ENCODE results near the gene ACKR1.

ACKR1 gene, protein sequence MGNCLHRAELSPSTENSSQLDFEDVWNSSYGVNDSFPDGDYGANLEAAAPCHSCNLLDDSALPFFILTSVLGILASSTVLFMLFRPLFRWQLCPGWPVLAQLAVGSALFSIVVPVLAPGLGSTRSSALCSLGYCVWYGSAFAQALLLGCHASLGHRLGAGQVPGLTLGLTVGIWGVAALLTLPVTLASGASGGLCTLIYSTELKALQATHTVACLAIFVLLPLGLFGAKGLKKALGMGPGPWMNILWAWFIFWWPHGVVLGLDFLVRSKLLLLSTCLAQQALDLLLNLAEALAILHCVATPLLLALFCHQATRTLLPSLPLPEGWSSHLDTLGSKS

DNA sequence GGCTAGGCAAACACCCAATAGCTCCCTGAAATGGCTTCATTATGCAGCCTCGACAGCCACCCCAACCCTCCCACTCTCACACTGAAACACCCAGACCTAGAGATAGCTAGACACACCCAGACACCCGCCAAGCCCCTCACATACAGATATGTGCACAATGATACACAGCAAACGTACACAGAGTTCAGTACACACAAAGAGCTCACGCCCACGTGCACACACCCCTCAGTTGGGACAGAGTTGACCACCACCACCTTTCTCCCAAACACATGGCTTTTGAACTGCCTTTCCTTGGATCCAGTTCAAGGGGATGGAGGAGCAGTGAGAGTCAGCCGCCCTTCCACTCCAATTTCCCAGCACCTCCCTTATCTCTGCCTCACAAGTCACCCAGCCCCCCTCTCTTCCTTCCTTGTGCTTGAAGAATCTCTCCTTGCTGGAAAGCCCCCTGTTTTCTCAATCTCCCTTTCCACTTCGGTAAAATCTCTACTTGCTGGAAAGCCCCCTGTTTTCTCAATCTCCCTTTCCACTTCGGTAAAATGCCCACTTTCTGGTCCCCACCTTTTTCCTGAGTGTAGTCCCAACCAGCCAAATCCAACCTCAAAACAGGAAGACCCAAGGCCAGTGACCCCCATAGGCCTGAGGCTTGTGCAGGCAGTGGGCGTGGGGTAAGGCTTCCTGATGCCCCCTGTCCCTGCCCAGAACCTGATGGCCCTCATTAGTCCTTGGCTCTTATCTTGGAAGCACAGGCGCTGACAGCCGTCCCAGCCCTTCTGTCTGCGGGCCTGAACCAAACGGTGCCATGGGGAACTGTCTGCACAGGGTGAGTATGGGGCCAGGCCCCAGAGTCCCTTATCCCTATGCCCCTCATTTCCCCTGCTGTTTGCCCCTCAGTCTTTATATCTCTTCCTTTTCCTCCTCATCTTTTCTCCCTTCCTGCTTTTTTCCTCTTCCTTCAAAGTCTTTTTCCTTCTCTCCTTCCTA is at the start of gene ACKR1:
Gene ACKR1 (plus strand): TSS at position 715 of the 981 bp plus-strand sequence. CDS start 85 bp downstream, at position 800.
- DNase-seq = no peak

DNA sequence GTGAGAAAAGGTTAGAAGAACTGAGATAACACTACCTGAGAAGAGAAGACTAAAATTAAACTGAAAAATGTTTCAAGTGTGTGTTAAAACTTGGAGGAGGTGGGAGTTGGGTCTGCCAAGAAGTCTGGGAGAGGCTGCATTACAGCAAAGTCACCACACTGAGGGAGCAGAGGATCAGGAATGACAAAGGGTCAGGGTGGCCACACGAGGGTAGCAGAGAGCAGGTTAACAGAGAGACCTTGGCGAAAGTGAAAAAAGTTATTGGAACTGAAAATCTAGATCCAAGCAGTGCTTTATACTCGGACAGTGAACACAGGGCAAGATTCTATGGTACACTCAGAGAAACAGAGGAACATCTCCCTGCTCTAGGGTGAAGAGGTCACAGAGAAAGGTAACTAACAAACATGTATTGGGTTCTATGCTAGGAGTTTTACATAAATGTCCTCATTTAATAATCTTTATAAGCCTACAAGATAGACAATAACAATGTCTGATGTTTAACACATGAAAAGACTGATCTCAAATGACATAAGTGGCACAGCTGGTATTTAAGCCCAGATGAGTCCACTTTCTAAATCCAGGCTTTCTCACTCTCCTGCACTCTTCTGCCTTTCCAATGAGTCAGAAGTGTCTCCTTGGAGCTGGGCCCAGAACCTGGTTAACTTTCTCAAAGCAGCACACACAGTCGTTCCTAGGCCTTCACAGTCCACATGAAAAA is 43.5 kb upstream of the ACKR1 start:
- peak; percentile 85 for DNase-seq

DNA sequence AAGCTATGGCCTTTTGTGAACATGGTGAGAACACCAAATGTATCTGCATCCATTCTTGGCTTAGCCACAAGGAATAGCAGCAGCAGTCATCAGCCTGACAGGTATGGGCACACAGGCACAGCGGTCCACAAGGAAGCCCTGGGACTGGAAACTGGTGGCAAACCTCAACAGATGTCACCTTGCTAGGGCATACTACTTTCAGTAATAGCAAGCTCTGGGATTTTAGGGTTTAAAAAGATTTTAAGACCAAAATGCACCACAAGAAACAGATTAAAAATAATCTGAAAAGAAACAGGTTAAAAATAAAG is 43.0 kb upstream of the ACKR1 start:
- DNase-seq = no peak

DNA sequence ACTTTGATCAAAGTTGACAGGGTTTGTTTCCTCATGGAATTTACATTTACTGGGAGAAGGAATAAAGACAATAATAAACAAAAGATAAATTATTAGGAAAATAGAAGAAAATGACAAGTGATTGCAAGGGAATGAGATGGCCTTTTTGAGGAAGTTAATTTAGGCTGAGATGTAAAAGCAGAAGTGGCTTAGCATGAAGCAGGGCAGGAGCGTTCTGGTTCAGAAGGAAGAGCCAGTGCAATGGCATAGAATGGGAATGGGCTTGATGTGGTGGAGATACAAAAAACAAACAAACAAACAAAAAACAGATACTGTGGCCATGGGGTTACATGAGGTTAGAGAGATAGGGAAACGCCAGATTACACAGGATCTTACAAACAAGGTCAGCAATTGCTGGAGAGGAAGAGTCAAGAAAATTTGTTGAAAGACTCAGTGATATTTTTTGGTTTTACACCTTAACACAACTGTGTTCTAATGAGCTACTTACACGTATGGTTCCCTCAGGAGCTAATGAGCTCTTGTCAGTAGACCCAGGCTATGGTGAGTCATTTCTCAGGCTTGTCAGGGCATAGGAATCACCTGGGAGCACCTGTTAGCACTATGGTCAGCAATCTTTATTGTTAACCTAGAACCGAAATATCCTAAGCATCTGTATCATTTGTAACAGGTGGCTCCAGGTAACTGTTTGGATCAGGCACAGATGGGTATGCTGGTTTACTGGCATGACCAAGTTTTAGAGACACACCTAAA is 42.0 kb upstream of the ACKR1 start:
- no peak for DNase-seq

DNA sequence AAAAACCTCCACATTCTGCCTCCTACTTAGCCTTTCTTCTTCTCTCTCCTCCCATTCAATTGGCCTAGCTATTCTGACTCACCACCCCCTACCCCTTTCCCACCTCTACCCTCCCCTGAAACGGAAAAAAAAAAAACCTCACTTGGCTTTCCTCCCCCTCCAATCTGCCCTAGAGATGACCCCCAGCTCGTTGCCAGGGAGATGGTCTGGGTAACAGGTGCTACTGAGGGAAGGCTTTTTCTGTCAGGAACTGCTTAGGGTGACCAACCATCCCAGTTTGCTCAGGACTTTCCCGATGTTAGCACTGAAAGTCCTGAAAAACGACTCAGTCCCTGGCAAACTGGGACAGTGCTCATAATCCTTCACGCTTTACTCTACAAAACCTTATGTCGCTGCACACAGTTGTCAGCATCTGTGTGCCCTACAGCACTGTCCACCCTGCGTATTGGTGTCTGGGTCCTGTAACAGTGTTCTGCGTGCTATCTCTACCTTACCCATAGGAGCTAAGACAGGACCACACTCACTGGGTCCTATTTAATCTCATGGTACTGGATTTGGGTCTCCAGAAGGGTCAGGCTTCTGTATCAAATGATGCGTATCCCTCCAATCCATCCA is 41.0 kb upstream of the ACKR1 start:
- no peak for DNase-seq

DNA sequence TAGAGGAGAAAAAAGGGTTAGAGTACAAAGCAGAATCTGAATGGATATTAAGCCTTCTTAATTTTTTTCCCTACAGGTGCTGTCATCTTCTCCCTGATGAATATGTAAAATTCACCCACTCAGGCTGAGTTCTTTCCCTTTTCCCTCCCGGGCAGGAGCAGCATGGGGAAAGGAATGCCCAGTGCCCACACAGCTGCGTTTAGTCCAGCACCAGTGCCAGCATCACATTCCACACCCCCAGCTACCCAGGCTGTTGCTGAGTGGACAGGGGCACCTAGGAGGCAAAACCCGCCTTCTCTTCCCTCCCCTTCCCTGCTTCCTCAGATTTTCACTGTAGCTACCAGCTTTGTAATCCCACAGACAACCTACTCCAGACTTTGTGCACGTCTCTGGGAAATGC is 36.6 kb upstream of the ACKR1 start:
- DNase-seq = no peak

DNA sequence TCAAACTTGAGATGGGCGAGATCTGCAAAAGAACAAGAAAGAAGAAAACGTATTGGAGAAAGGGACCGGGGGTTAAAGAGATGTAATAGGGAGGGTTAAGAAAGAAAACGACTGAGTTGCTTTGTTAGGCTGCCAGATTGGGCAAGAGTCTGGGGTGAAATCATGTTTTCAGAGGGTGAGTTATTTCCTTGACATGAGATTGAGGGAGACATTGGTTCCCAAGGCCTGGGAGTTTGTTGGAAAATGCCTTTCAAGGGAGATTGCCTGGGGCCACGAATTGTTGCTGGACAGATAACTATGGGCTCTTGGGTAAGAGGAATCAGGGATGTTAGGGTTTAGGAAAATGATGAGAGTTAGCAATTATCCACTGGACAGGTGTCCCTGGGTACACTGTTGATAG is 34.0 kb upstream of the ACKR1 start:
- no peak for DNase-seq

DNA sequence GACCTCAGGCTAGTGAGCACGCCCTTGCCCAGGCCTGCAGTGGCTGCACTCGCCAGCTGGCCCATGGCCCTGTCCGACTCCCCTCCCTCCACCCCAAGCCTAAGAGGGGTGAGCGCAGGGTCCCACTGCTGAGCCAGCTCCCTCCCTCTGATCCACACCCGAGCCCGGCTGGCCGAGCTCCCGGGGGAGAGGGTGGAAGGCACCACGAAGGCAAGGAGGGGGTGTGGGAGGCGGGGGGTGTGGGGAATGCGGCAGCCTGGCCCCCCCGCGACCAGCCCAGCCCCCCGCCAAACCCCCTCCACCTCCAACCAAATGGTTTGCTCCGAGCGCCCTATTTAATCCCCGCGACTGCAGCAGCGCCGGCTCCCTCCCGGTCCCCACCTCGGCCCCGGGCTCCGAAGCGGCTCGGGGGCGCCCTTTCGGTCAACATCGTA is 33.4 kb upstream of the ACKR1 start, which contains the start of gene CADM3:
Gene CADM3 (plus strand): TSS at position 362 of the 434 bp plus-strand sequence. CDS start 151 bp downstream, outside the sequence.
- no peak for DNase-seq

DNA sequence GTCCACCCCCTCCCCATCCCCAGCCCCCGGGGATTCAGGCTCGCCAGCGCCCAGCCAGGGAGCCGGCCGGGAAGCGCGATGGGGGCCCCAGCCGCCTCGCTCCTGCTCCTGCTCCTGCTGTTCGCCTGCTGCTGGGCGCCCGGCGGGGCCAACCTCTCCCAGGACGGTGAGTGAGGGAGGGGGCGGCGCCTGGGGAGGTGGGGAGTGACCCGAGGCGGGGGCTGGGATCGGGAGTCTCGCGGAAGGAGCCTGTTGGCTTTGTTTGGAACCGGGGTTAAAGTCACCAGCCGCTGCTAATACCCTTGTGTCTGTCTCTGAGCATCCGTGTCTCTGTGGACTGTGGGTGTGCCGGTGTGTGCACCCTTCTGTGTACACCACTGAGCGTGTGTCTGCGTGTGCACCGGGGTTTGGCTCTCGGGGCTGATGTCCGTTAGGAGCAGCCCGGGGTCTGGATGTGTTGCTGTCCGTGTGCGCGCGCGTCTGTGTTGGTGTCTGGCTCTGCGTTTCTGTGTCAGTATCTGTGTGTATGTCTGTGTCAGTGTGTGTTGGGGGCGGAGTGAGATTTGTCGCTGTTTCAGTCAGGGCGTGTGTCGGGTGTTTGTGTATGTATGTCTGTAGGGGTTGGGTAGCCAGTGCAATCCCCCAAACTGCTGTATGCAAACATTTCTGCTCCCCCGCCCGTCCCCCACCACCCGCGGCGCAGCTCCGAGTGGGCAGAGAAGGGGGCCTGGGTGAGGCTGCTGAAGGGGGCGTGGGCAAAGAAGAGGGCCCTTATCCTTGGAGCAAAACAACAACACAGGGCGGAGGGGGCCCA is 32.8 kb upstream of the ACKR1 start:
- DNase-seq = no peak

DNA sequence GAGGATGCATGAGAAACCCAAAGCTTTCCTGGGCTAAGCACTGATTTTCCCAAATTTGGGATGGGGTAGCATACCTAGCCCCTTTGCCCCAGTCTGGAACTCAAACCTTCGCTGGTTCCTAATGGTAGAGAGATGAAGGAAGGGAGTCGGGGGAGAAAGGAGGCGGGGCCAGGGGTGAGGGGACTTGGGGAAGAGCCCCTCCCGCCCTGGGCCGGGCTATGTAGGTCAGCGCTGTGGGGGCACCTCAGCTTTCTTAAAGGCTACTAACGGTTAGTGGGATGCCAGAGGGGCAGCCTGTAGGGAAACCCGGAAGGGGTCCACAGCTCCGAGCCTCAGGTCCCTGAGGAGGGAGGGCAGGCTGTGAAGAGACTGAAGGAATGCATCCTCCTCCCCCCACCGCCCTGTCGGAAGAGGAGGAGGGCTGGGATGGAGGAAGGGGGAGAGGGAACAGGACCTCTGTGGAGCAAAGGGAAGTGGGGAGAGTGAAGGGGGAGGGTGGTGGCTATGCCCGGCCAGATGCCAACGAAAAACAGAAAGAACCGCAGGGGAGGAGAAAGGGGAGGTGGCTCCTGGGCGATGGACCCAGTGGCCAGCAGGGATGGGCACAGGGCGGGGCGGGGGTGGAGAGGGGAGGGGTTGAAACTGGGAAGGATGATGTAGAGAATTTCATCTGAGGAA is 31.9 kb upstream of the ACKR1 start:
- DNase-seq = no peak

DNA sequence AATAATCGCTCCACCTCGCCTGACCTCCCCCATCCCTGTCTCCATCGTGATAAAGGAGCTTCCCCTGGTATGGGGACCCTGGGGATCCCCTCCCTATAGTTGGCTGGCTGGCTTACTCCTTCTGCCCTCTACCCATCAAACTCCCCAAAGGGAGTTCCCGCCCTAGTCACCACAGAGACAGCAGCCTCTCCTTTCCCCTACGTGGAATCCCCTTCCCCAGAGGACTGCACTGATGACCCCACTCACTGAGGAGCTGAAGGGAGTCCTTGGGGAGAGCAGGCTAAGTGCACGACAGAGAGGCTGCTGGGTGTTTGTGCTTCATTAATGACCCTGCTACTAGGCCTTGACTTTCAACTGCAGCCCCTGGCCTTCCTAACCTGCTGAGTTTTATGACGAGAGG is 31.4 kb upstream of the ACKR1 start:
- no peak for DNase-seq

DNA sequence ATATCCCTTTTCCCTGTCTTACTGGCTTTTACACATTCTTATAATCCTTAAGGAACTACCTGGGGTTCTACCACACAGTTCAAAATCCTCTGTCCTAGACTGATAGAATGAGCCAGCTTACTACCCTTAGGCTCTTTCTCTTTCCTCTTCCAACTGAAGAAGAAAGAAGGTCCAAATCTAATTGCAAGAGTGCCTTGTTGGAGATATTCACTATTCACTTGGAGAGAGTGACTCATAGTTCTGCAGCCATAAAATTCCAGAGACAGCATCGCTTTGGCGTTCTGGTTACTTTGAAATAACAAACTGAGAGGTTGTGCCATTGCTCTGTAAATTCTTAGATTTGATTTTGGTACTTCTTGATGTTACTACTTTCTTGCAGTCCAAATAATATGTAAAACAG is 29.1 kb upstream of the ACKR1 start:
- no peak for DNase-seq

DNA sequence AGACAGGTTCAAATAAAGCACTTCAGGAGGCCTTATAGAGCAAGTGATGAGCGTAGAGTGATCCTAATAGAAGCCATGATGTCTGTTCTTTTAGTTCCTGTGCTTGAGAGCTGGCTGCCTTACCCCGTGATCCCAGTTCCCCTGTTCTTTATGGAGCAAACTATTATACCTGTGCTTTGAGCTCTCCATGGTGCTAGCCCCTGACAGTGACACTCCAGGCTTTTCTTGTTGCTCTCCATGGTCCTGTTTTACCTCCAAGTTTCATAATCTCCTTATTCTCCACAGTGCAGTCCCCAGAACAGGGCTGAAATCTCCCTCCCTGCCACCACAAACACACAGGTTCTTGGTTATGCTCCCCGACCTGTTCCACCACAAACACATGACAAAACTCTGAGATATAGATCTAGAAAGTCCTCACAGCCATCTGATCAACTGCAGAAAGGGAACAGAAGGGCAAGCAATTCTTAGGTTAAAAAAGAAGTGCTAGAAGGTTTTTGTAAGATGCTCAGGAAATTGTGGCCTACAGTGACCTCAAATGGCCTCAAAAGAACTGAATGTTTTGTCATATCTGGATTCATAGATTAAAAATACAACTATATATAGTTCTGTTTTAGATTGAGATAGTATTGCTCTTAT is 27.3 kb upstream of the ACKR1 start:
- peak; percentile 65 for DNase-seq

DNA sequence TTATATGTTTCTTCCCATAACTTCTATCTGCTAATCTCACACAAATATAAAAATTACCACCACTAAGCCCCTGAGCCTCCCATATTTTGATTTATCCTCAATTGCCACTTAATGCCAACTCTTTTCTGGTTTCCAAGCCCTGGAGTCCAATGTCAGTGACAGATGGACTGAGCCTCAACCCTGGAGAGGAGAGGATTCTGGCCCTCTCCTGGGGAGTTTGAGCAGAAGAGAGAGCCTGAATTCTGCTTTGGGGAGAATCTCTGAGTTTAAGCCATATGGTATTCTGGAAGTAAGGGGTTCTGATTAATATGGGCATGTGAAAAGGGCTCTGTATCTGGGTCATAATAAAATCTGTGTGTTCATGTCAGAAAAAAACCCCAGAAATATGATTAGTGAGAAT is 24.8 kb upstream of the ACKR1 start:
- no peak for DNase-seq

DNA sequence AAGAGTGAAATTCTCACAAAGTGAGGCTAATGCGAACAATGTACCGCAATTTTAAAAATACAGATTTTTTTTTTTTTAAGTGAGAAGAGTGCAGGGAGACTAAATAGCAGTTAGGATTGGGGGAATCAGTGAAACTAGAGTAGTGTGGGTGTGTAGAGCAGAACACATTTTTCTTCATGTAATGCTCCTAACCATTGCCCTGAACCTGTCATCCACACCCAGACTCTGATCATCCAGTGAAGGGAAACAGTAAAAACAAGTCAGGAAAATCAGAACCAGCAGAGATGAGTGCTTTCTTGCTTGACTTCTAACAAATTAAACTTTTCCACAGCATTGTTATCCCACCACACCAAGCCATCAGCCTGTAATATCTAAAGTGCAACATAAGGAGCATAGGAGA is 24.2 kb upstream of the ACKR1 start:
- no peak for DNase-seq

DNA sequence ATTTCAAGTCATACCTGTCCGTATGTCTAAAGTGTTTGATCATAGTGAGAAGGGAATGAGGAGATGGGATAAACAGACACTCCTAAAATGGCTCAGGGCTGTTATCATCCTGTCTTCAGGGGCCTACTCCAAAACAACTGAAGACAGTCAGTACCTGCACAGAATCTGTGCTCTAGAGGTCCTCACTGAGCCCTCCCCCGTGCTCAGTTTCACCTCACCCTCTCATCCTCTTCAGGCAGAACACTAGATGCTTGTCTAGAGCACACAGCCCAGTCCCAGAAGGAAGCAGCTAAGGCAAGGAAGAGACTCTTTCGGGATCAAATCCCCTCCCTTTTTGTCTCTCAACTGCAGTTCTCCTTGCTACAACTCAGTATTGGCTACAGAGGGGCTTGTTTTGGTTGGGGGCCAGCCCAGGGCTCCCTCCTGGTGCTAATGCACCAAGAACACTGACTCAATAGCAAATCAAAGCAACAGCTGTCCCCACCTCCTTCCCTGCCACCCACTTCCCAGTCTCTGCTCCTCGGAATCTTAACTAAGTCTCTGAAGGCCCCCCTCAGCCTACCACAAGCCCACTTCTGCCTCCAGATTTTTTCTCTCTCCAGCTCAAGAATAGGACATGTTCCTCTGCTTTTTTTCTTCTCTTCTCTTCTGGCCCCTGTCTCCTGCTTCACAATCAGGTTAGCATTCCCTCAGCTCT is 23.2 kb upstream of the ACKR1 start:
- DNase-seq = no peak

DNA sequence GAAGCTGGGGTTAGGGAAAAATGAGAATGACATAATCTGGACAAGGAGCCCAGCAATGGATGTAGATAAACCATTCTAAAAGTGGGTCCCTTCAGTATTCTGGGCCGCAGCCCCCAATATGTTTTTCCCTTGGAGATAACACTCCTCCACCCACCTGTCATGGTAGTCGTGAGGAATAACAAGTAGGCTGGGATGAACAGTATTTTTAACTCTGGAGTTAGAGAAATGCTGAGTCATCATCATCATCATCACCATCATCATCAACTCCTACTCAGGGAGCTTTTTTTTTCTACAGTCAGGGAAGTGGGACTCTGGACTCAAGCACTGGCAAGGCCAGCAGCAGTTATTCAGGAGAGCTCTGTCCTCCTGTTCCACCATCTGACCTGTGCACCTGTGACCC is 20.5 kb upstream of the ACKR1 start:
- DNase-seq = no peak

DNA sequence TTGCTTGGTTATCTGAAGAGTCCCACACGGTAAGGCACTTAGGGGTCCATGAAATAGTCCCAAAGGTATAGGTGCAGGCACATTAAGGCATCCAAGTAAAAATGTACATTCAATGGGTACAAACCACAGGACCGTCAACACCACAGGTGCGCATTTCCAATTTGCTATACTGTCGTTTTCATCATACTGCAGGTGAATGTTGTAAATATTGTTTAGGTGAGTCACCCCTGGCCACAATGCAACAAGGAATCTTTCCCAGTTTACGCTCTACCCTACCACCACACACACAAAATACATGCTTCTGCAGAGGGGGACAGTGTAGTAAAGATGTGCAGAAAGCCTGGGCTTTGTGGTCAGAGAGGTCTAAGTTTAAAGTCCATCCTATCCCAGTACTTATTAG is 19.6 kb upstream of the ACKR1 start:
- DNase-seq = no peak

DNA sequence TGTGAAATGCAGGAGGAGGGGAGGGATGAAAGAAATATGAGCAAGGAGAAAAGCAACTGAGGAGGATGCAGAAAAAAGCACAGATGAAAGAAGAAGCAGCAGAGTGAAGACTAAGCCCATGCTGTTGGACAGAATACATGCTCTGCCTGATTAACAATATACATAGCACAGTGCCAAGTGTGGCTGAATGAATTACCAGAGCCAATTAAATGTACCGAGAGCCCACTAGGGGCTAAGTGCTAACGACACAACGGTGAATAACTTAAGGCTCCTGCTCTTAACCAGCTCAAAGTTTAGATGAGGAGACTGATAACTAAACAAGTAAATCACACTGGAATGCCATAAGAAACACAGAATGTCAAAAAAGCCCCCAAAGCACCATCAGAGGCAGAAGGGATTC is 17.6 kb upstream of the ACKR1 start:
- DNase-seq = no peak

Measured in fibroblast of skin of right quadriceps (primary cell).